Skeletal muscle tissue (tissue), 4 donors: ENCODE results near the gene RSPH9. TPM values are rescaled to one million over a fixed set of nuclear protein-coding genes. Genes with fewer than 3 reads are reported as not detected.

Experiments used
- H3K27ac ChIP-seq: one replicate; pipeline ENCODE4 v1.7.0; 2013; ENCODE audit warnings: mild to moderate bottlenecking, low read depth, low read length, inconsistent platforms
- H3K27me3 ChIP-seq, 3 donors: one replicate each; pipeline ENCODE4 v1.7.0; 2013; ENCODE audit warnings: low read length in 3 of 3; ENCODE audit not compliant: control insufficient read depth in 3 of 3, insufficient read depth in 3 of 3
- H3K36me3 ChIP-seq, 3 donors: one replicate each; pipeline ENCODE4 v1.7.0; 2013; ENCODE audit warnings: low read length in 3 of 3; ENCODE audit not compliant: control insufficient read depth in 3 of 3, insufficient read depth in 3 of 3
- H3K4me1 ChIP-seq, 3 donors: one replicate each; pipeline ENCODE4 v1.7.0; 2013; ENCODE audit warnings: low read length in 3 of 3, mild to moderate bottlenecking in 3 of 3; ENCODE audit not compliant: control insufficient read depth in 3 of 3, insufficient read depth in 3 of 3
- H3K4me3 ChIP-seq, 3 donors: one replicate each; pipeline ENCODE4 v1.7.0; 2013; ENCODE audit warnings: low read length in 3 of 3
- H3K9ac ChIP-seq, 3 donors: one replicate each; pipeline ENCODE4 v1.7.0; 2013; ENCODE audit warnings: low read length in 3 of 3, mild to moderate bottlenecking in 3 of 3, moderate library complexity in 2 of 3, low read depth in 1 of 3
- H3K9me3 ChIP-seq, 3 donors: one replicate each; pipeline ENCODE4 v1.7.0; 2013; ENCODE audit warnings: low read length in 3 of 3; ENCODE audit not compliant: control insufficient read depth in 3 of 3
- total RNA-seq: library from RNA; depleted of rRNA; stranded (reverse); fragments of >200 nt; gene quantifications from one replicate; pipeline ENCODE4 v1.2.3, GENCODE V29; 2014
- donor health status: Osteomylitis.

The RSPH9 gene
- total RNA-seq, 1 donor from 2014 or later, result 0.52 TPM

GRCh38 chr6:43717389-43717788 lies 72.6 kb downstream of the RSPH9 start:
- Histone ChIP-seq H3K9ac (peak overlapping the region in 1 of 3 donors; percentile 16), H3K4me1 (peaks cover 14 to 26% (median 18%) of the 10 kb centered on the region in 3 donors), H3K27me3 (no peaks in the 10 kb centered on the region), H3K36me3 (no peaks in the 10 kb centered on the region), H3K4me3 (no peak overlapping the region), H3K9me3 (peaks cover 0 to 2% (median 0%) of the 10 kb centered on the region in 3 donors), H3K27ac (no peak overlapping the region)

GRCh38 chr6:43717822-43718221 lies 73.0 kb downstream of the RSPH9 start:
- H3K27ac ChIP-seq, result no peak overlapping the region
- H3K27me3 ChIP-seq, result no peaks in the 10 kb centered on the region
- no peak overlapping the region for H3K4me3 ChIP-seq
- H3K4me1 ChIP-seq, result peaks cover 14 to 26% (median 15%) of the 10 kb centered on the region in 3 donors
- H3K36me3 ChIP-seq, result no peaks in the 10 kb centered on the region
- peaks cover 0 to 2% (median 0%) of the 10 kb centered on the region in 3 donors for H3K9me3 ChIP-seq
- peak overlapping the region in 1 of 3 donors; percentile 16 for H3K9ac ChIP-seq

- H3K36me3 ChIP-seq, result no peaks in the 10 kb centered on the region
- H3K27ac ChIP-seq, result no peak overlapping the region
- H3K4me1 ChIP-seq, result peaks cover 14 to 26% (median 15%) of the 10 kb centered on the region in 3 donors
- no peak overlapping the region for H3K9ac ChIP-seq
- H3K27me3 ChIP-seq, result no peaks in the 10 kb centered on the region
- peaks cover 0 to 2% (median 0%) of the 10 kb centered on the region in 3 donors for H3K9me3 ChIP-seq
- peak overlapping the region in 1 of 3 donors; percentile 6 for H3K4me3 ChIP-seq
Measured at GRCh38 chr6:43718387-43719105, 73.7 kb downstream of the RSPH9 start.

GRCh38 chr6:43719511-43719910 lies 74.7 kb downstream of the RSPH9 start:
- H3K27ac ChIP-seq, result no peak overlapping the region
- no peak overlapping the region for H3K9ac ChIP-seq
- H3K36me3 ChIP-seq, result no peaks in the 10 kb centered on the region
- H3K27me3 ChIP-seq, result no peaks in the 10 kb centered on the region
- peaks cover 0 to 2% (median 0%) of the 10 kb centered on the region in 3 donors for H3K9me3 ChIP-seq
- peaks cover 11 to 26% (median 17%) of the 10 kb centered on the region in 3 donors for H3K4me1 ChIP-seq
- H3K4me3 ChIP-seq, result no peak overlapping the region

- Histone ChIP-seq H3K4me3 (no peak overlapping the region), H3K27me3 (no peaks in the 10 kb centered on the region), H3K27ac (no peak overlapping the region), H3K4me1 (peaks cover 11 to 24% (median 20%) of the 10 kb centered on the region in 3 donors), H3K36me3 (no peaks in the 10 kb centered on the region), H3K9me3 (peaks cover 0 to 2% (median 0%) of the 10 kb centered on the region in 3 donors), H3K9ac (no peak overlapping the region)
Measured at GRCh38 chr6:43720999-43721398, 76.2 kb downstream of the RSPH9 start.

Other genes starting within 250 kb of the RSPH9 start
- gene ABCC10, start 217.5 kb upstream of the RSPH9 start, total RNA-seq, result 8.9 TPM
- gene DLK2, start 189.5 kb upstream of the RSPH9 start, total RNA-seq, result 1.6 TPM
- gene TJAP1, start 167.5 kb upstream of the RSPH9 start, total RNA-seq, result 7.8 TPM
- gene LRRC73, start 134.7 kb upstream of the RSPH9 start, total RNA-seq, result 0.52 TPM
- 54.3 TPM for gene YIPF3, start 128.1 kb upstream of the RSPH9 start, total RNA-seq
- gene POLR1C, start 127.9 kb upstream of the RSPH9 start, total RNA-seq, result 21.9 TPM
- gene XPO5, start 69.0 kb upstream of the RSPH9 start, total RNA-seq, result 35.0 TPM
- gene POLH, start 68.9 kb upstream of the RSPH9 start, total RNA-seq, result 9.9 TPM
- gene GTPBP2, start 15.8 kb upstream of the RSPH9 start, total RNA-seq, result 30.8 TPM
- 25.1 TPM for gene MAD2L1BP, start 9.2 kb upstream of the RSPH9 start, total RNA-seq
- 44.4 TPM for gene MRPS18A, start 42.8 kb downstream of the RSPH9 start, total RNA-seq
- 36.5 TPM for gene VEGFA, start 125.2 kb downstream of the RSPH9 start, total RNA-seq